Measurements from ENCODE around the gene EXD3.

- TF ChIP-seq CTCF (IDR thresholded peaks at IDR 0.05) (no peak), EP300 (IDR thresholded peaks at IDR 0.05) (no peak), POLR2A (IDR thresholded peaks at IDR 0.05) (no peak), POLR2AphosphoS5 (IDR thresholded peaks at IDR 0.05) (no peak)
These were observed 15.2 kb downstream of the EXD3 start for GRCh38 chr9:137407590-137408300.

Data from sigmoid colon (tissue), 4 donors.